Loucy (cell line): ENCODE measurements around the gene PROK1.

Experiments
- H2AFZ ChIP-seq: fragments of 200-600 bp; sonication (generic); 2 replicates; pipeline ENCODE4 v1.6.0; 2016; ENCODE audit warnings: antibody characterized with exemption, mild to moderate bottlenecking, low read length, moderate library complexity
- H3F3A ChIP-seq: fragments of 200-600 bp; 2 replicates; pipeline ENCODE4 v1.6.0; 2016; ENCODE audit warnings: antibody characterized with exemption, low read depth, mild to moderate bottlenecking
- H3K27me3 ChIP-seq: fragments of 200-600 bp; sonication (generic); 2 replicates; pipeline ENCODE4 v1.6.1; 2014; ENCODE audit warnings: low read length, mild to moderate bottlenecking; ENCODE audit not compliant: insufficient read depth, poor library complexity, severe bottlenecking
- H3K36me3 ChIP-seq: fragments of 200-600 bp; sonication (generic); 2 replicates; pipeline ENCODE4 v1.6.1; 2016; ENCODE audit warnings: low read length; ENCODE audit not compliant: insufficient read depth
- H3K4me1 ChIP-seq: fragments of 200-600 bp; sonication (generic); 2 replicates; pipeline ENCODE4 v1.5.1; 2014; ENCODE audit warnings: low read length, mild to moderate bottlenecking; ENCODE audit not compliant: insufficient read depth, poor library complexity, severe bottlenecking
- H3K4me2 ChIP-seq: fragments of 200-600 bp; sonication (generic); 2 replicates; pipeline ENCODE4 v1.6.0; 2014; ENCODE audit warnings: antibody characterized with exemption, low read length, low read depth, mild to moderate bottlenecking; ENCODE audit not compliant: poor library complexity, severe bottlenecking
- H3K4me3 ChIP-seq: fragments of 200-600 bp; sonication (generic); 2 replicates; pipeline ENCODE4 v1.5.1; 2014; ENCODE audit warnings: low read length, mild to moderate bottlenecking, mixed read lengths; ENCODE audit not compliant: poor library complexity, severe bottlenecking
- H3K79me2 ChIP-seq: fragments of 200-600 bp; sonication (generic); 2 replicates; pipeline ENCODE4 v1.6.1; 2014; ENCODE audit warnings: low read length; ENCODE audit not compliant: insufficient read depth
- H3K9ac ChIP-seq: fragments of 200-600 bp; sonication (generic); 2 replicates; pipeline ENCODE4 v1.6.0; 2014; ENCODE audit warnings: mild to moderate bottlenecking, low read depth, low read length, moderate library complexity; ENCODE audit not compliant: poor library complexity, severe bottlenecking
- H3K9me2 ChIP-seq: fragments of 200-600 bp; sonication (generic); replicated peaks from 2 replicates; pipeline ENCODE4 v1.6.1; 2016; ENCODE audit warnings: low read depth, low read length, mixed read lengths
- H3K9me3 ChIP-seq: fragments of 200-600 bp; sonication (generic); 2 replicates; pipeline ENCODE4 v1.6.1; 2014; ENCODE audit warnings: mild to moderate bottlenecking, antibody characterized with exemption, low read length, low read depth; ENCODE audit not compliant: insufficient read depth
- H4K20me1 ChIP-seq: fragments of 200-600 bp; sonication (generic); 2 replicates; pipeline ENCODE4 v1.6.0; 2014; ENCODE audit warnings: antibody characterized with exemption, low read length, mild to moderate bottlenecking; ENCODE audit not compliant: insufficient read depth, poor library complexity, severe bottlenecking
- CTCF ChIP-seq: fragments of 200-600 bp; sonication (generic); conservative IDR thresholded peaks from 2 replicates; pipeline ENCODE4 v1.5.1; 2014; ENCODE audit warnings: mild to moderate bottlenecking, antibody characterized with exemption, low read length
- EZH2phosphoT487 ChIP-seq: fragments of 200-600 bp; IDR thresholded peaks from 2 replicates; pipeline ENCODE4 v1.6.1; 2018; ENCODE audit warnings: antibody characterized with exemption, mild to moderate bottlenecking, moderate library complexity, borderline replicate concordance

PROK1 gene

DNA sequence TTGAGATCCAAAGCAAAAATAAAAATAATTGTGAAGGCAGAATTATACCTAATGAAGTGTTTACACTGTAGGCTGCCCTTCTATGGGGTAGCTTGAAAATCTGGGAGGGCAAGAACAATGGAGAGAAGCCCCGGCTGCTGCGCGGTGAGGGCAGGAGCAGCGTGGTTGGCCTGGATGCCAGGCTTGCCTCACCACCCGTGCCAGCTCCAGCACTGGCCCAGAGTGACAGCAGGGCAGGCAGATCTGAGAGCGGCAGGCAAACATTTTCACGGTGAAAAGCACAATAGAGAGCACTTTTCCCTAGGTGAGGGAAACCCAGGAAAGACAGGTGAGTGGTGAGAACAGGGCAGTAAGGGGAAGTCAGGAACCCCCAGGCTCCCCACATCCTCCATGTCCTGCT, 1.4 kb downstream of the PROK1 start:
- Histone ChIP-seq H3F3A (no peaks in the 10 kb centered on the region), H4K20me1 (no peaks in the 10 kb centered on the region), H3K9me3 (no peaks in the 10 kb centered on the region), H3K9me2 (no peaks in the 10 kb centered on the region), H3K4me1 (no peaks in the 10 kb centered on the region), H3K27me3 (no peaks in the 10 kb centered on the region), H3K36me3 (no peaks in the 10 kb centered on the region), H3K4me2 (no peak overlapping the region), H2AFZ (no peak overlapping the region), H3K4me3 (no peak overlapping the region), H3K9ac (no peak overlapping the region), H3K79me2 (no peaks in the 10 kb centered on the region)
- TF ChIP-seq EZH2phosphoT487 = no peak
- TF ChIP-seq CTCF = no peak

- H3K79me2 ChIP-seq = no peaks in the 10 kb centered on the region
- no peak overlapping the region for H2AFZ ChIP-seq
- H3K36me3 ChIP-seq = no peaks in the 10 kb centered on the region
- H3K4me3 ChIP-seq = no peak overlapping the region
- no peak overlapping the region for H3K9ac ChIP-seq
- TF ChIP-seq EZH2phosphoT487 (no peak), CTCF (no peak)
- no peaks in the 10 kb centered on the region for H3K9me3 ChIP-seq
- no peaks in the 10 kb centered on the region for H3K4me1 ChIP-seq
- H3K4me2 ChIP-seq = no peak overlapping the region
- no peaks in the 10 kb centered on the region for H4K20me1 ChIP-seq
- no peaks in the 10 kb centered on the region for H3K27me3 ChIP-seq
- no peaks in the 10 kb centered on the region for H3K9me2 ChIP-seq
- no peaks in the 10 kb centered on the region for H3F3A ChIP-seq
These were observed 2.9 kb downstream of the PROK1 start for GRCh38 chr1:110453829-110454228.

GRCh38 chr1:110454328-110454727, 3.4 kb downstream of the PROK1 start:
- no peaks in the 10 kb centered on the region for H3K9me3 ChIP-seq
- no peaks in the 10 kb centered on the region for H3F3A ChIP-seq
- H3K79me2 ChIP-seq = no peaks in the 10 kb centered on the region
- no peaks in the 10 kb centered on the region for H3K9me2 ChIP-seq
- H3K27me3 ChIP-seq = no peaks in the 10 kb centered on the region
- TF ChIP-seq EZH2phosphoT487 (no peak), CTCF (no peak)
- H2AFZ ChIP-seq = no peak overlapping the region
- no peaks in the 10 kb centered on the region for H3K4me1 ChIP-seq
- H4K20me1 ChIP-seq = no peaks in the 10 kb centered on the region
- no peak overlapping the region for H3K9ac ChIP-seq
- no peaks in the 10 kb centered on the region for H3K36me3 ChIP-seq
- H3K4me3 ChIP-seq = no peak overlapping the region
- H3K4me2 ChIP-seq = no peak overlapping the region
